Tibial nerve (tissue), 4 donors: ENCODE measurements around the gene WDR75.

Experiments used
- EP300 ChIP-seq, 2 donors: sonication (generic); formaldehyde crosslinking; IDR thresholded peaks; one replicate each; pipeline ENCODE4 v1.6.1; 2017; ENCODE audit warnings: antibody characterized with exemption in 2 of 2, mild to moderate bottlenecking in 1 of 2
- POLR2A ChIP-seq, 2 donors: fragments of 450-650 bp; IDR thresholded peaks; one replicate each; pipeline ENCODE4 v1.6.1; 2017; ENCODE audit warnings: antibody characterized with exemption in 2 of 2, mild to moderate bottlenecking in 2 of 2, moderate library complexity in 2 of 2
- TF ChIP-seq, protein P1 (sequence below), 5 experiments: fragments of 200-600 bp in 3 of 5; fragments of 450-650 bp in 2 of 5; sonication (generic) in 3 of 5; IDR thresholded peaks; one replicate each; pipeline ENCODE4 v1.5.1; 2016 to 2019; ENCODE audit warnings: antibody characterized with exemption in 5 of 5, mild to moderate bottlenecking in 3 of 5, moderate library complexity in 2 of 5

DNA sequence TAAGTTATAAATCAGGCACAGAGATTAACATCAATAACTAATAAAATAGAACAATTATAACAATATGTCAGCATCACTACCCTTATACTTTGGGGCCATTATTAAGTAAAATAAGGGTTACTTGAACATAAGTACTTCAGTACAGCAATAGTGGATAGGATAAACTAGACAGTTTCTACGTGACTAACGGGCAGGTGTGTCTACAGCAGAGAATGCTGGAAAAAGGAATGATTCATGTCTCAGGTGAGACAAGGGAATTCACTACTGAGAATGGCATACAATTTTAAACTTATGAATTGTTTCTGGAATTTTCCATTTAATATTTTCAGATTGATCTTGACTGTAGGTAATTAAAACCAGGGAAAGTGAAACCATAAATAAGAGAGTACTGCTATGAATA lies 5.5 kb downstream of the WDR75 start:
- TF ChIP-seq, protein P1, sequence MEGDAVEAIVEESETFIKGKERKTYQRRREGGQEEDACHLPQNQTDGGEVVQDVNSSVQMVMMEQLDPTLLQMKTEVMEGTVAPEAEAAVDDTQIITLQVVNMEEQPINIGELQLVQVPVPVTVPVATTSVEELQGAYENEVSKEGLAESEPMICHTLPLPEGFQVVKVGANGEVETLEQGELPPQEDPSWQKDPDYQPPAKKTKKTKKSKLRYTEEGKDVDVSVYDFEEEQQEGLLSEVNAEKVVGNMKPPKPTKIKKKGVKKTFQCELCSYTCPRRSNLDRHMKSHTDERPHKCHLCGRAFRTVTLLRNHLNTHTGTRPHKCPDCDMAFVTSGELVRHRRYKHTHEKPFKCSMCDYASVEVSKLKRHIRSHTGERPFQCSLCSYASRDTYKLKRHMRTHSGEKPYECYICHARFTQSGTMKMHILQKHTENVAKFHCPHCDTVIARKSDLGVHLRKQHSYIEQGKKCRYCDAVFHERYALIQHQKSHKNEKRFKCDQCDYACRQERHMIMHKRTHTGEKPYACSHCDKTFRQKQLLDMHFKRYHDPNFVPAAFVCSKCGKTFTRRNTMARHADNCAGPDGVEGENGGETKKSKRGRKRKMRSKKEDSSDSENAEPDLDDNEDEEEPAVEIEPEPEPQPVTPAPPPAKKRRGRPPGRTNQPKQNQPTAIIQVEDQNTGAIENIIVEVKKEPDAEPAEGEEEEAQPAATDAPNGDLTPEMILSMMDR (IDR thresholded peaks at IDR 0.05), result no peak
- no peak for TF ChIP-seq EP300 (IDR thresholded peaks at IDR 0.05)
- TF ChIP-seq POLR2A (IDR thresholded peaks at IDR 0.05), result no peak
